ENCODE data around the gene CCDC127.
"Not testable (repeated sequence)": the region's sequence is repeated elsewhere in the genome, so short reads cannot be mapped to it uniquely, and the experiment has no call there.

CCDC127 gene

GRCh38 chr5:201672-202071 lies 16.3 kb downstream of the CCDC127 start:
- no peak for DNase-seq

GRCh38 chr5:200985-201384 lies 17.0 kb downstream of the CCDC127 start:
- no peak for DNase-seq

- DNase-seq: no peak
Measured at GRCh38 chr5:199950-200645, 17.9 kb downstream of the CCDC127 start.

DNA sequence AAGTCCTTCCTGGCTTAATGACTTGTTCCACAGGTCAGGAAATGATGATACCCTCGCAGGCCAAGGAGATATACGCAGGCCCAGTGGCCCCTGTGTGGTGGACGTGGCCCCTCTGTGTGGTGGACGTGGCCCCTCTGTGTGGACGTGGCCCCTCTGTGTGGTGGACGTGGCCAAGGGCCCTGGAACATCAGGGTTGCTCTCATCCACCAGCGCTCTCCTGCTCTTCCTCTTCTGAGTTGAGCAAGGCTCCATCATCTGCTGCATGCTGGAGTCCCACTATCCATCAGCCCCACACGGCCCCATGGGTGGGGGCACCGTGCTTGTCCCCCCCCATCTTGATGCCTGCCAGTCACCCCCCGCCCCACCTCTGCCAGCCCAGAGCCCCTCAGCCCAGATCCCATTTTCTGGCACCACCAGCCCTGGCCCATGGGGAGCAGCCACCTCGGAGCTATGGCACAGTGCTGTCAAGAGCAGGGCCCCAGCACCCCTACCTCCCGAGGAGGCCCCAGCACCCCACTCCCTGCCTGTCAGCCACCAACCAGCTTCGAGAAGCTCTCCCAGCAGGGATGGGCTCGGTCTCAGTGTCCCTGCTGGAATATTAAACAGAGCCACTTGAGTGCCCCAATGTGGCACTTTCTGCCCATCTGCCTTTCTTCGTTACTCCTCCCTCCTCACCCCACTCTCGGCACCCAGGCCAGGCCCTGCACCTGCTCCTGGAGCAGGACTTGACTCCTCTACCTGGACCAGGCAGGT lies 18.6 kb downstream of the CCDC127 start:
- no peak for DNase-seq

DNA sequence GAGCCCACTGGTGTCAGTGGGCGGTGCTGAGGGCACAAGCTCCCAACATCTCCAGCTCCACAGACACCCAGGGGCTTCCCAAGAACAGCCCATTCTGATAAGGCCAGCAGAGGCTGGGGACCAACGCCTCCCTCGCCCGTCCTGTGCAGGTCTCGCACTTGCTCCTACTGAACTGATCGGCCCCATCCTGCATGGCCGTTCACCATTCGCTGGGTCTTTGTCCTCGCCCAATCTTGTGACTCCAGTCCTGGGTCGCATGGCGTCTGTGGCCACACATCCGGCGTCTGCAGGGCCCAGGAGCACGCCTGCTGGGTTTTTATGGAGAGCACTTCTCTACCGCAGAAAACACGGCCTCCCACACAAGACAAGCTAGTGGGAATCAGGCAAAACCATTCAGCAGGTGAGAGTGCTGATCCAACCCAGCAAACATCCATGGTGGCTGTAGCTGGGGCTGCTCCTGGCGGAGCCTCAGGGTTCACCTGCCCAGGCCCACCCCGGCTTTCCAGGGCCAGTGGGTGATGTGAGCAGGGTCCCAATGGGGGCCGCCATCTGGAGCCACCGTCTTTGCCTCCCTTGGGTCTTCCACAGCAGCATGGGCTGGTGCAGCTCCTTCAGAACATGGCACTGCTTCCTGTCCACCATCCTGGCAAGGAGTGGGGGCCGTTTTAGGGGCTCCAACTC lies 19.3 kb downstream of the CCDC127 start:
- DNase-seq: no peak

DNA sequence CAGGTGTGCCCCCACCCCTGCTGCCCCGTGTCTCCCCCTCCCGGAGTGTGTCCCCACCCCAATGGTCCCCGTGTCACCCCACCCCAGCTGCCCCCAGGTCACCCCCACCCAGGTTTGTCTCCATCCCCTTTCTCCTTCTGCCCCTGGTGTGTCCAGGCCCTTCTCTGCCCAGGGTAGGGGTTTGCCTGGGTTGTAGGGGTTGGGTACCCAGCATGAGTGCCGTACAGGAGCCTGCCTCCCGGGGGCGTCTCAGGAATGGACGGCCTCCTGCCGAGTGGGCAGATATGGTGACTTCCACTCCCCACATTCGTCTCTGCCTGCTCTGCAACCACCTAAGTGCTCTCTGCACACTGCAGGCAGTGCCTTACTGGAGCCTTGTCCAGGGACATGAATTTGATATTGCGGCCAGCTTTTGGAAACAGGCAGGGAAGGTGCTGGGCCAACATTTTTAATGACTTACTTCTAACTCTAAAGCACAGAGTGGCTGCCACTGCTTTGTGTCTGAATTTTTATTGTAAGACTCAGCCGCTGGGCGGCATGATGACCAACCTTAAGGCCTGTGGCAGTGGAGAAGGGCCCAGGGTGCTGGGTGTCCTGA lies 20.0 kb downstream of the CCDC127 start:
- no peak for DNase-seq

GRCh38 chr5:197031-197430 lies 20.9 kb downstream of the CCDC127 start:
- DNase-seq: not testable (repeated sequence)

DNA sequence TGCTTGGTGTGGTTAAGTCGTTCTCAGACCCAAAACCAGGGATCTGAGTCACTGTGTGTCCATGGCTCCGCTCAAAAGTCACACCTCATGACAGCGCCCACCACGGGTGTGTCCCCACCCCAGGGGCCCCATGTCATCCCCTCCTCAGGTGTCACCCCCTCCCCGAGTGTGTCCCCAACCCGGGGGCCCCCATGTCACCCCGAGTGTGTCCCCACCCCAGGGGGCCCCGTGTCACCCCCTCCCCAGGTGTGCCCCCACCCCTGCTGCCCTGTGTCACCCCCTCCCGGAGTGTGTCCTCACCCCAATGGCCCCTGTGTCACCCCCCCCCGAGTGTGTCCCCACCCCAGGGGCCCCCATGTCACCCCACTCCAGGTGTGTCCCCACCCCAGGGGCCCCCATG lies 21.6 kb downstream of the CCDC127 start:
- DNase-seq: no peak

- DNase-seq: no peak
Measured at GRCh38 chr5:195401-196160, 22.4 kb downstream of the CCDC127 start.

GRCh38 chr5:194603-195209 lies 23.2 kb downstream of the CCDC127 start:
- DNase-seq: no peak

DNA sequence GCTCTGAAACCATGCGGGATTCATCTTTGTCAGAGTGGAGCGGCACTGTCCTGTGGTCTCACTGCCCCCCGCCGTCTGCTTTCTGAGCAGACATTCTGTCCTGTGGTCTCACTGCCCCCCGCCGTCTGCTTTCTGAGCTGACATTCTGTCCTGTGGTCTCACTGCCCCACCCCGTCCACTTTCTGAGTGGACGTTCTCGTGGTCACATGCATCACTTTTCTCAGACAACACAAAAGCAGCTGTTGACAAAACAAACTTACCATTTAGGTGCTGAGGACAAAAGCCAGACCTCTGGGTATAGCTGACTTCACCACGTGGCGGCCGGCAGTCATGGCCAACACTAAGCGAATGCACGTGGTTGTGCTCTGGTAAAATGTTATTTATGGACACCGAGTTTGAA lies 23.9 kb downstream of the CCDC127 start:
- DNase-seq: no peak

- no peak for DNase-seq
Measured at GRCh38 chr5:192970-193831, 24.8 kb downstream of the CCDC127 start.

DNA sequence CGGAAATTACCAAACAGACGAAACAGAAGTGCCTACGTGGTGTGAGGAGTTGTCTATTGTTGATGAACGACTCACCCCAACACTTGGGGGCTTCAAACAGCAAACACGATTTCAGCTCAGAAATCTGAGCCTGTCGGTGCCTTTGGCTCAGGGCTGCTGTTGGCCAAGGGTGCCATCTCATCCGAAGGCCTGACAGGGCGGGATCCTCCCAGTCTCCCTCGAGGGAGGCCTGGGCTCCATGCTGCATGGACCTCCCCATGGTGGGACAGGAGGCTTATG lies 25.3 kb downstream of the CCDC127 start:
- no peak for DNase-seq

GRCh38 chr5:191949-192690 lies 25.8 kb downstream of the CCDC127 start:
- no peak for DNase-seq

DNA sequence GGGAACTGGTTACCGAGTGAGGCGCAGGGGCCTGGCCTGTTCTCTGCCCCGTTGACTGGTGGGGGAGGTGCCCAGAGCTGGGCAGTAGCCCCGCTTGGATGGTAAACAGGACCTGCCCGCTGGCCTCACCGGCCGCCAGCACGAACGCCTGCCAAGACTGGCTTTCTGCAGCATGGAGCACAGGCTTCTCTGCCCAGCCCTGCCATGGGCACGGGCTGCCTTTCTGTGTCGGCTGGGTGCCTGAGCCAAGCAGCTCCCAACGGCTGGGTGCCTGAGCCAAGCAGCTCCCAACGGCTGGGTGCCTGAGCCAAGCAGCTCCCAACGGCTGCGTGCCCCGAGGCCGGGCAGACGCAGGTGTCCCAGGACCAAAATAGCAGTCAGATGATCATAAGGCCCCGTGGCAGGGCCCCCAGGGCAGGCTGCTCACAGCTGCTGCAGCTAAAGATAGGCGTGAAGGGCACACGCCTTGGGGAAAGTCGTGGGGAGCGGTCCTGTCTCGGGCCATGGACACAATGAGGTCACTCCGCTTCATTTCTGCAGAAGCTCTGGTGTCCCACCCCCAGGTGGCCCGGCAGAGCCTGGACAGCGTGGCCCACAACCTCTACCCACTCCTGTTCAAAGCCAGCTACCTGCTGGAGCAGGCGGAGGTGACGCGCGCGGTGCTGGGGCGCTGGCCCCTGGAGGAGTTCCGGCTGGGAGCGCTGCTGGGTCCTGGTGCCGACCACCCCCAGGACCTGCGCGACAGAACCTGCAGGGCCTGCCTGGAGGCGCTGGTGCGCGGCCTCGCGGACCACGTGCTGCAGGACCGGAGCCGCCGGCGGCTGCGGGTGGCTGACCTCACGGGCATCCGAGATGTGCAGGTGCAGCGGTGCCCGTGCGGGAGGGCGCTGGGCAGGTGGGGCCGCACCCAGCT lies 26.7 kb downstream of the CCDC127 start, which contains the start of gene LRRC14B:
TSS of gene LRRC14B (plus strand) at position 460 of the 913 bp plus-strand sequence. CDS start at position 504, 44 bp downstream.
- DNase-seq: peak; percentile 43

GRCh38 chr5:190366-191035 lies 27.5 kb downstream of the CCDC127 start:
- DNase-seq: no peak

DNA sequence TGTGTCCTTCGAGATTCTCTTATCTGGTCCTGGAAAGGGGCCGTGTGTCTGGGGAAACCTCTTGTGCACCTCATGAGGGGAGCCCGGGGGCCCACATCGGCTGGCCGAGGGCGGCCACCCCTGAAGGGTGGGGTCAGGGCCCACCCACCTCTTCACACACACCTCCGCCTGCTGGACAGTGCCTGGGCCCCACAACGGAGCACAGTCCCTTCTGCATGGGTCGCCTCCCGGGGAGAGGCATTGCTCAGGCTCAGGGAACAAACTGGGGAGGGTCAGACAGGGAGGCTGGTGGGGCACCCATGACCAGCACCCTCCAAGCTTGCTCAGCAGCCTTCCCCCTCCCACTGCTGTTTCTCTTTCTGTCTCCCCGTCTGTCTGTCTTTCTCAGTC lies 28.0 kb downstream of the CCDC127 start:
- no peak for DNase-seq

DNA sequence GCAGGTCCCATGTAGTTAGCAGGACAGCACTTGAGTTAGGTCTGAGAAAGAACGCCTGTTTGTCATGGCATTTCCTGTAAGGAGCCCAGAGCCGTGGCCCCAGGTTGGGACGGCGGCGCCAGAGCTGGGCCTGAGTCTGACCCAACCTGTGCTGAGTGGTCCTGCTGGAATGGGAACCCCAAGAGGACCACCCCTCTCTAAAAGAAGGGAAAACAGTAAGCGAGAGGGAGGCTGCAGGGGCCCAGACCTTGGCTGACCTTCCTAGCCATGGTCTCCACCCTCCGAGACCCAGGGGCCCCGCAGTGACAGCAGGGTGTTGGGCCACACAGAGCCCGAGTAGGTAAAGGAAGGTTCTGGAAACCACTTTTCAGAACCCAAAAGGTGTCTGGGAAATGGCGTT lies 28.5 kb downstream of the CCDC127 start:
- no peak for DNase-seq

Measured in activated T-cell treated with anti-CD3 and anti-CD28 coated beads, Interleukin-2, amount 50 U/mL, for 1 hour (primary cell).